Thyroid gland (tissue), 4 donors: ENCODE measurements around the gene ASGR1.

Source experiments
- CTCF ChIP-seq, 6 experiments: fragments of 200-600 bp in 3 of 6; fragments of 450-650 bp in 3 of 6; sonication (generic) in 3 of 6; IDR thresholded peaks; one replicate each; pipeline ENCODE4 v1.5.1; 2016 to 2019; ENCODE audit warnings: antibody characterized with exemption in 6 of 6, mild to moderate bottlenecking in 2 of 6, inconsistent platforms in 1 of 6, moderate library complexity in 1 of 6
- POLR2A ChIP-seq, 2 donors: fragments of 450-650 bp; IDR thresholded peaks; one replicate each; pipeline ENCODE4 v1.6.1; 2017; ENCODE audit warnings: antibody characterized with exemption in 2 of 2, mild to moderate bottlenecking in 2 of 2, moderate library complexity in 1 of 2

- TF ChIP-seq CTCF (IDR thresholded peaks at IDR 0.05) (no peak), POLR2A (IDR thresholded peaks at IDR 0.05) (no peak)
These were observed 46.7 kb upstream of the ASGR1 start for GRCh38 chr17:7225711-7226331.
